OCI-M2 (cell line): ENCODE measurements around the gene DST.

Experiments
- DNase-seq: peaks from one replicate; lab custom pipeline; 2025; ENCODE audit not compliant: unreplicated experiment; lab: John Stamatoyannopoulos, UW

The DST gene

GRCh38 chr6:56486681-56487080, 156.0 kb downstream of the DST start:
- no peak for DNase-seq

- no peak for DNase-seq
Observed at GRCh38 chr6:56484669-56485068, 158.0 kb downstream of the DST start.

GRCh38 chr6:56483929-56484328, 158.8 kb downstream of the DST start:
- DNase-seq = no peak

- DNase-seq = no peak
Observed at GRCh38 chr6:56482525-56482924, 160.2 kb downstream of the DST start.

GRCh38 chr6:56481957-56482356, 160.7 kb downstream of the DST start:
- no peak for DNase-seq

- no peak for DNase-seq
Observed at GRCh38 chr6:56480654-56481337, 161.9 kb downstream of the DST start.

- no peak for DNase-seq
Observed at GRCh38 chr6:56480246-56480645, 162.4 kb downstream of the DST start.

- no peak for DNase-seq
Observed at GRCh38 chr6:56479381-56479780, 163.3 kb downstream of the DST start.

GRCh38 chr6:56478202-56478601, 164.5 kb downstream of the DST start:
- DNase-seq = no peak

GRCh38 chr6:56477241-56477640, 165.4 kb downstream of the DST start:
- DNase-seq = no peak

GRCh38 chr6:56475736-56476457, 166.8 kb downstream of the DST start:
- no peak for DNase-seq

- no peak for DNase-seq
Observed at GRCh38 chr6:56474532-56474931, 168.2 kb downstream of the DST start.

GRCh38 chr6:56463443-56463842, 179.2 kb downstream of the DST start:
- no peak for DNase-seq

- DNase-seq = no peak
Observed at GRCh38 chr6:56459030-56459805, 183.5 kb downstream of the DST start.

GRCh38 chr6:56458324-56458884, 184.3 kb downstream of the DST start:
- DNase-seq = no peak

- DNase-seq = no peak
Observed at GRCh38 chr6:56456785-56457184, 185.9 kb downstream of the DST start.

GRCh38 chr6:56450882-56451739, 191.6 kb downstream of the DST start:
- no peak for DNase-seq

GRCh38 chr6:56450376-56450775, 192.3 kb downstream of the DST start:
- no peak for DNase-seq

- DNase-seq = no peak
Observed at GRCh38 chr6:56448046-56448445, 194.6 kb downstream of the DST start.

GRCh38 chr6:56445818-56446217, 196.9 kb downstream of the DST start:
- DNase-seq = no peak

- DNase-seq = no peak
Observed at GRCh38 chr6:56444855-56445254, 197.8 kb downstream of the DST start.
